GM12878 (cell line): ENCODE data around the gene ANKRD11. TPM values are rescaled to one million over a fixed set of nuclear protein-coding genes. Genes with fewer than 3 reads are reported as not detected.

Experiments
- BHLHE40 ChIP-seq, 2 experiments: fragments of 450-650 bp in 1 of 2; IDR thresholded peaks; 2 replicates each; pipeline ENCODE4 v1.6.1; 2011 to 2017; ENCODE audit warnings: low read depth in 2 of 2, borderline replicate concordance in 1 of 2, improper control_type of control experiment in 1 of 2, low read length in 1 of 2, mild to moderate bottlenecking in 1 of 2
- CBX5 ChIP-seq: sonication (generic); IDR thresholded peaks from 2 replicates; pipeline ENCODE4 v1.6.1; 2016; ENCODE audit warnings: low read depth, moderate library complexity, mild to moderate bottlenecking, inconsistent platforms
- EGR1 ChIP-seq, 2 experiments: IDR thresholded peaks; 1 replicate in 1 of 2; 2 replicates in 1 of 2; pipeline ENCODE4 v1.6.1; 2011 to 2012; ENCODE audit warnings: low read depth in 2 of 2, low read length in 2 of 2, borderline replicate concordance in 1 of 2, mild to moderate bottlenecking in 1 of 2, moderate library complexity in 1 of 2
- HDAC2 ChIP-seq: fragments of 200-600 bp; sonication (generic); IDR thresholded peaks from 2 replicates; pipeline ENCODE4 v1.6.1; 2017
- IRF3 ChIP-seq: fragments of 450-650 bp; IDR thresholded peaks from 2 replicates; pipeline ENCODE4 v1.6.1; 2014; ENCODE audit warnings: mild to moderate bottlenecking
- IRF4 ChIP-seq: IDR thresholded peaks from 2 replicates; pipeline ENCODE4 v1.6.1; 2011; ENCODE audit warnings: low read depth, low read length
- IRF5 ChIP-seq: fragments of 450-650 bp; IDR thresholded peaks from 2 replicates; pipeline ENCODE4 v1.6.1; 2017; ENCODE audit warnings: borderline replicate concordance
- KDM1A ChIP-seq: fragments of 200-600 bp; sonication (generic); IDR thresholded peaks from 2 replicates; pipeline ENCODE4 v1.6.1; 2016; ENCODE audit warnings: borderline replicate concordance
- MXI1 ChIP-seq: fragments of 150-350 bp; IDR thresholded peaks from 2 replicates; pipeline ENCODE4 v1.6.1; 2011; ENCODE audit warnings: low read depth, mild to moderate bottlenecking, inconsistent platforms, low read length, improper control_type of control experiment
- MYB ChIP-seq: fragments of 150-350 bp; IDR thresholded peaks from 2 replicates; pipeline ENCODE4 v1.6.1; 2014; ENCODE audit warnings: mild to moderate bottlenecking, low read depth, low read length, borderline replicate concordance
- MYC ChIP-seq: IDR thresholded peaks from 2 replicates; pipeline ENCODE4 v1.6.1; 2011; ENCODE audit warnings: mild to moderate bottlenecking, low read length, moderate library complexity, inconsistent platforms; ENCODE audit not compliant: insufficient read depth, insufficient replicate concordance, insufficient read length, severe bottlenecking
- NBN ChIP-seq: fragments of 450-650 bp; IDR thresholded peaks from 2 replicates; pipeline ENCODE4 v1.6.1; 2016
- NFYB ChIP-seq: IDR thresholded peaks from 2 replicates; pipeline ENCODE4 v1.6.1; 2011; ENCODE audit warnings: low read depth, mild to moderate bottlenecking, low read length, improper control_type of control experiment, moderate library complexity; ENCODE audit not compliant: insufficient read depth
- NR2C1 ChIP-seq: fragments of 450-650 bp; IDR thresholded peaks from 2 replicates; pipeline ENCODE4 v1.6.1; 2017; ENCODE audit warnings: antibody characterized with exemption, mild to moderate bottlenecking, moderate library complexity
- NR2C2 ChIP-seq: IDR thresholded peaks from 2 replicates; pipeline ENCODE4 v1.6.1; 2011; ENCODE audit warnings: borderline replicate concordance, low read depth; ENCODE audit not compliant: control insufficient read depth, insufficient read length
- NRF1 ChIP-seq: conservative IDR thresholded peaks from 2 replicates; pipeline ENCODE4 v1.6.1; 2011; ENCODE audit warnings: mild to moderate bottlenecking, low read depth, low read length, improper control_type of control experiment
- PAX5 ChIP-seq: IDR thresholded peaks from 2 replicates; pipeline ENCODE4 v1.6.1; 2011; ENCODE audit warnings: low read depth, low read length, borderline replicate concordance
- RAD21 ChIP-seq: IDR thresholded peaks from 2 replicates; pipeline ENCODE4 v1.6.1; 2011; ENCODE audit warnings: mild to moderate bottlenecking, low read depth, low read length, moderate library complexity; ENCODE audit not compliant: insufficient read depth
- SIX5 ChIP-seq: IDR thresholded peaks from 2 replicates; pipeline ENCODE4 v1.6.1; 2011; ENCODE audit warnings: mild to moderate bottlenecking, low read depth, low read length, moderate library complexity; ENCODE audit not compliant: severe bottlenecking
- SMARCA5 ChIP-seq: fragments of 450-650 bp; IDR thresholded peaks from 2 replicates; pipeline ENCODE4 v1.6.1; 2017; ENCODE audit warnings: mild to moderate bottlenecking
- SRF ChIP-seq, 2 experiments: IDR thresholded peaks; 2 replicates each; pipeline ENCODE4 v1.6.1; 2011; ENCODE audit warnings: low read depth in 2 of 2, low read length in 2 of 2, mild to moderate bottlenecking in 1 of 2, moderate library complexity in 1 of 2
- USF1 ChIP-seq: IDR thresholded peaks from 2 replicates; pipeline ENCODE4 v1.6.1; 2011; ENCODE audit warnings: borderline replicate concordance, low read depth, mild to moderate bottlenecking, moderate library complexity, mixed read lengths, low read length; ENCODE audit not compliant: insufficient read depth; ENCODE audit errors: extremely low read length
- ZBTB33 ChIP-seq: fragments of 450-650 bp; IDR thresholded peaks from 2 replicates; pipeline ENCODE4 v1.6.1; 2017; ENCODE audit warnings: mild to moderate bottlenecking
- ZNF274 ChIP-seq: IDR thresholded peaks from one replicate; pipeline ENCODE4 v1.8.0; 2011; ENCODE audit not compliant: insufficient read length, insufficient read depth
- polyA plus RNA-seq, 11 experiments: library from polyadenylated mRNA; depleted of rRNA in 4 of 11; unstranded in 6 of 11; stranded (reverse) in 5 of 11; fragments of >200 nt; fragmentation: Nextera tagmentation in 4 of 11; fragmentation: Illumina TruSeq in 1 of 11; extraction: Ambion mirVana in 4 of 11; extraction: Trizol in 1 of 11; gene quantifications; 1 replicate in 1 of 11; 2 replicates in 10 of 11; pipeline versions ENCODE4 v1.2.1 to v1.2.3, GENCODE V29; 2011 to 2016; ENCODE audit warnings: inconsistent platforms in 2 of 11, missing spikeins in 2 of 11, low read depth in 1 of 11
- total RNA-seq, 4 experiments: library from RNA; depleted of rRNA in 3 of 4; stranded (reverse); fragments of >200 nt in 3 of 4; fragmentation: Illumina TruSeq in 1 of 4; extraction: Trizol in 1 of 4; gene quantifications; 2 replicates each; pipeline versions ENCODE4 v1.2.1 to v1.2.3, GENCODE V29; 2013 to 2021

Gene ANKRD11
- total and polyA plus RNA-seq, 10 of the 15 experiments (the other 5 are each of a cell fraction or from before 2014, with no cell fraction given): 5.1 to 103 (median 27.4) TPM

- TF ChIP-seq MYC (no peak), KDM1A (no peak), IRF3 (no peak), IRF5 (no peak), SIX5 (no peak), RAD21 (no peak), SMARCA5 (no peak), ZBTB33 (no peak), NRF1 (no peak), HDAC2 (no peak), ZNF274 (no peak), NR2C2 (no peak), PAX5 (peak; percentile 25; the same call in 1 of the 2 replicates), MXI1 (0 out of 2 replicates have a peak, but pooled peaks have one; percentile 31), USF1 (no peak), NR2C1 (peak; percentile 92), BHLHE40 (IDR thresholded peaks at IDR 0.05; ENCODE audit: borderline replicate concordance in 1 of 2, low read depth in 2 of 2, low read length in 1 of 2) (peak; percentile 38 to 54; a peak in 1 of 4 replicates), NBN (peak; percentile 42; the same call in 1 of the 2 replicates), NFYB (no peak), EGR1 (IDR thresholded peaks at IDR 0.05; ENCODE audit: borderline replicate concordance in 1 of 2, low read depth in 2 of 2, low read length in 2 of 2) (peak in 1 of 2 experiments; percentile 38; a peak in 2 of 3 replicates), CBX5 (no peak), IRF4 (no peak), MYB (no peak), SRF (IDR thresholded peaks at IDR 0.05; ENCODE audit: low read depth in 2 of 2, low read length in 2 of 2) (0 out of 4 replicates have a peak, but pooled peaks of 1 of the 2 experiments have one; percentile 31)
Observed at GRCh38 chr16:89505204-89506112, 15.1 kb upstream of the ANKRD11 start (continued).
